T-helper 1 cell (primary cell): ENCODE measurements around the gene THSD4.
"Not testable (repeated sequence)": the region's sequence is repeated elsewhere in the genome, so short reads cannot be mapped to it uniquely, and the experiment has no call there.

ENCODE experiments used
- DNase-seq, 5 donors: peaks; one replicate each; pipeline ENCODE4 v3.0.0-alpha.2; 2012 to 2020

The THSD4 gene

DNA sequence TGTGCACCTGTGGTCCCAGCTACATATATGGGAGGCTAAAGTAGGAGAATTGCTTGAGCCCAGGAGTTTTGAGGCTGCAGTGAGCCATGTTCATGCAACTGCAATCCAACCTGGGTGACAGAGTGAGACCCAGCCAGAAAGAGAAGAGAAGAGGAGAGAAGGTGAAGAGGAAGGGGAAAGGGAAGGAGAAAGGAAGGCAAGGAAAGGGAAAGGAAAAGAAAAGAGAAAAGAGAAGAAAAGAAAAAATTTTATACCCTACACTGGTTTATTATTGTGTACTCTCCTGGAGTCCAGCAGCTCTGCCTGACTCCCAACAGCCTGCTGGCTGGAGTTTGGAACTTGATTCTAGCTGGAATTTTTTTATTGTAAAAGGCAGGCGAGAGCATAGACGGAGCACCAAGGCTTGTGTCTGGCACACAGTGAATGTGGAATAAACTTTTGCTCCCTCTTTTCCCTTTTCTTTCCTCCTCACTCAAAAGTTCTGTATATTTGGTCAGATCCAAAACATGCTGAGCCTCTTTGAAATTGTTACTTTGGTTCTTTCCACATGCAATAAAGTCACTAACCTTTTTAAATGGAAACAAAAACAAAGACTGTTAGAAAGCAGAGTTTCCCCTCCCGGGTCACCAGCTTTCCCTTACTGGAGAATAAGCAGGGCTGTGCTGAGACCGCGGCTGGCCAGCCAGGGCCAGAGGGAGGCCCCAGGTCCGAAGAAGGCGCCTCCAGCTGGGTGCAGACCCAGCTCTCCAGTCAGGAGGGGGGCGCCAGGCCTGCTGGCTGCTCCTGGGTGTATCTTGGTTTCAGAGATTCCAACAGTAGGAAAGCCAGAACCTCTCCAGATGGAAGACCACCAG, 9.9 kb downstream of the THSD4 start:
- DNase-seq = no peak

DNA sequence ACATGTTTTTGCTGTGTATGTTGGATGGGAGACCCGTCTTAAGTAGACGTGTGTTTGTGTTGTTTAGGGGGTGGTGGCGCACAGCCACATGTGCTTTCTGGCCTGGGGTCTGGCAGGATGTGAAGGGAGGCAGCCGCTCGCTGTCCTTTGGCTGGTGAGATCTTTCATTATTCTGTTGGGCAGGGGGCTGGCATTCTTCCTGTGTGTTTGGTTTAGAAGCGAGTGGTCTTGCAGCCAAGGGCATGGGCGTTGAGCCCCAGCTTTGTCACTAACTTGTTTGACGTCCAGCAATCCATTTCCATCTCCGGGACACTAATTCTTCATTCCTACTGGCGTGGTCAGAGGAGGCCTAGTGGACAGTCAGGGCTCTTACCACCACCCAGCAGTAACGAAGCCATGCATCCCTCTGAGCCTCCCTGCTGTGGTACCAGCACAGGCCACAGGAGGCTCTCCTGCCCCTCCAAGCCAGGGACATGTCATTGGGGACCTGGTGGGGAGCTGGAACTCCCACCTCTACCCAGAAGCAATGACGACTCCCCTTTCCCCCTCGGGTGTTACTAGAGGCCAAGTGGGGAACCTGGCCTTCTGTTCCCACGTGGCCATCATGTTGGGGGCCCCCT, 10.7 kb downstream of the THSD4 start:
- DNase-seq = no peak

DNA sequence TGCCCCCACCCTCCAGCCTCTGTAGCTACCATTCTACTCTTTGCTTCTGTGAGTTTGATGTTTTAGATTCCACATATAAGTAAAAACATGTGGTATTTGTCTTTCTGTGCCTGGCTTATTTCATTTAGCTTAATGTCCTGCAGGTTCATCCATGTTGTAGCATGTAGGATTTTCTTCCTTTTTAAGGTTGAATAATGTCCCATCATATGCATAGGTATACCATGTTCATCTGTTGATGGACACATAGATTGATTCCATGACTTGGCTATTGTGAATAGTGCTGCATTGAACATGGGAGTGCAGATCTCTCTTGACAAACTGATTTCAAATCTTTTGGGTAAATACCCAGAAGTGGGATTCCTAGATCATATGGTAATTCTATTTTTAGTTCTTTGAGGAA, 11.8 kb downstream of the THSD4 start:
- no peak for DNase-seq

- not testable (repeated sequence) for DNase-seq
Observed at GRCh38 chr15:71128159-71128558, 12.9 kb downstream of the THSD4 start.

DNA sequence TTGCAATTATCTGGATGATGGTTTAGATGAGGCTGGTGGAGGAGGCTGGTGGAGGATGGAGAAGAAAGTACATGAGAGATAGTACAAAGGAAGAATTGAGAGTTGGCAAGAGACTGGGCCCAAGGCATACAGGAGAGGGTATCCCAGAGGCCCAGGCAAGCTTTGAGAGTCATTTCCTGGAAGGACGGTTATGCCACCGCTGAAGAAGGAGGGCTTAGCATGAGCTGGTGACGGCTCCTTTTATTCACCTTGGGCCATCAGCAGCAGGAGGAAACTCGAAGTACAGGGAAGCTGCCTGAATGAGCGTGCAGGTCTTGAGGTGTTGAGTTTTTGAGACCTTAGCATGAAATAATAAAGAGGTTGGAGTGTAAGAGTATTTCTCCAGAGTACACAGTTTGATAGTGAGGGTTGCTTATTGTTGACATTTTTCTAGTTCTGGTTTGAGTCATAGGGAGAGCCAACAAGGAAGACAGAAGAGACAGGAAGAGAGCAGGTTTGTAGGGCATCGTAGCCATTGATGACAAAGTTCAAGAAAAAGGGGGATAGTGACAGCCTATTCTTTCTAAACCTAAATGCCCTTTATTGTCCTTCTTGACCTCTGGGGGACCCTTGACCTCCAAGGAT, 13.8 kb downstream of the THSD4 start:
- DNase-seq = no peak

- DNase-seq = no peak
Observed at GRCh38 chr15:71129669-71130068, 14.4 kb downstream of the THSD4 start.

DNA sequence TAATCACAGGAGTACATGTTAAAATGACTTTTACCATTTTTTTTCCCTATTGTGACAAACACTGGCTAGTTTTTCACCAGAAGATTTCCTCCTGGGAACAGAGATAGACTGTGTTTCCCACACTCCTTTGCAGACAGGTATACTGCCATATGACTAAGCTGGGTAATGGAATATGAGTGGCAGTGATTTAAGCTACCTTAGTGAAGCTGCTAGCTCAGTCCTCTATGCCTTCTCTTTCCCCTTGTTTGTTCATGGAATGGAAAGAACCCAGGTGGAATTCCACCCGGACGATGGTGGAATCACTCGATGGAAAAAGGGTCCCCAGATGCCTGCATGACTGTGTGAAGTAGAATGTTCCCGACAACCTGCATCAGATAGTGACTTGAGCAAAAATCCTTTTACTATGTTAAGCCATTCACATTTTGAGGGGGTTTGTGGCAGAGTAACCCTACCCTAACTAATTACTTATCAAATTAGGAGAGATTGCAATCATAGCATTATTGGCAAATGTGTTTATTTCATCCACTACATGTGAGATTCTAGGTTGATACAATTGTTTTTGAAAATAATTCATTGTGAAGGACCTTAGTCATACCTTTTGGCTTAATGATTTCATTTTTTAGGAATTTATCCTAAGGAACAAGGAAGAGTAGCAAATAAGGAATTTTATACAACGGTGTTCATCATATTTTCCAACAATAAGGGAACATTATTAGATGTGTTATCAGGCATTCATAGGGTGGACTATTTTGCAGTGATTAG, 16.5 kb downstream of the THSD4 start:
- no peak for DNase-seq

GRCh38 chr15:71133747-71134472, 18.6 kb downstream of the THSD4 start:
- no peak for DNase-seq

GRCh38 chr15:71136159-71136783, 21.0 kb downstream of the THSD4 start:
- no peak for DNase-seq

- no peak for DNase-seq
Observed at GRCh38 chr15:71136793-71137518, 21.7 kb downstream of the THSD4 start.

DNA sequence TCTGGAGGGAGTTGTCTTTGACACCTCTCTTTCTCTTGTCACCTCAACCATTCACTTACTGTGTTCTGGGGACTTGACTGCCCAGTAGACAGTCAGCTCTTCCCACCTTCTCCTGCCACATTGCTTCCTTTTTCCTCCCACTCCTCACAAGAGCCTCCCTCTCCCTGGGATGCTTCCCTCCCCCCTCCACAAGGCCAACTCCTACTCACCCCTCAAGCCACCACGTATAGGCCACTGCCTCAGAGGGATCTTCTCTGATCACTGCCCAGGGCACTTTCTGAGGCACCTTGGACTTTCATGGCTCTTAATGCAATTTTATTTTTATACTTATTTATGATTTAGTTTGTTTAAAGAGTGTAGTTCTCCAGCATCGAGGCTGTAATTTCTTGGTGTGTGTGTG, 23.2 kb downstream of the THSD4 start:
- no peak for DNase-seq

DNA sequence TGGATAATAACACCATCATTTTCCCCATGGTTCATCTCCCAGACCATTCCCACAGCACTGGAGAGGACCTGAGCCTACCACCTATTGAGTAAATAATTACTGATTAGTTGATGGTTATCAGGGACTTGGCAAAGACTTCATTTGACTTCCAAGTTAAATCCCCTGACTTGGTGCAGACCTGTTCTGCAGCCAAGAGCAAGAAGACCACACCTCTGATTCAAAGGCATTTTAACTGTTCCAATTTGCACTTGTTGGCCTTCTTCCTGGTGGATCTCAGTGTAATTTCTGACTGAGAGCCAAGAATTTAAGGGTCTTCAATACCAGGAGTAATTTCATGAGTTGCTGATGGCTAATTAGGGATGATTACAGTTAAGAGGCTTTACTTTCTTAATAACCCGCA, 24.0 kb downstream of the THSD4 start:
- no peak for DNase-seq

DNA sequence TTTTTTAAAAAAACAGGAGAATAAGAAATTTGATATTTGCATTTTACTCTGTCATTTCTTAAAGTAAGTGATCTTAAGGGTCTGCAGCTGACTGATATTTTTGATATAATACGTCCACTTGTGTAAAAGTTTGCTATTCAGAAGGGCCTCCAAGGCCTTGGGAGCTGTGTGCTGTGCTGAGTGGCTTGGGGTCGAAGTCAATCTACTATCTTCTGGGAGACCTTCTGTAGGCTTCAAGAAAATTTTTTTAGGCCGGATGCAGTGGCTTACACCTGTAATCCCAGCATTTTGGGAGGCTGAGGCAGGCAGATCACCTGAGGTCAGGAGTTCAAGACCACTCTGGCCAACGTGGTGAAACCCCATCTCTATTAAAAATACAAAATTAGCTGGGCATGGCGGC, 26.3 kb downstream of the THSD4 start:
- no peak for DNase-seq

DNA sequence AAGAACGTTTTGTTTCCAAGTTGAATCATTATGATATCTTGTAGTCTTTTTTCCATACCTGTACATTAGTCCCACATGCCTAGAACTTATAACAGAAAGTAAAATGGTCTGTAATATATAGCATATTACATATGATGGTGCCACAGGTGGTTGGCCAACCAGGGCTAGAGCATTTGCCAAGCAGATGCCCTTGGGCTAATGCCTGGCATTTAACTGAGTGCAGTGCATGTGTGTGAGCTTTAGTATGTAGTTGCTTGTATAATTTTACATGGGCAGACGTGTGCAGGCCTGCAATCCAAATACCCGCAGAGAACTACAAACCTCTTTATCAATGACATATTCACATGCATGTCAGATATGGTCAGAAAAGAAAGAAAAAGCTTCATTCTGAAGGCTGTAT, 27.5 kb downstream of the THSD4 start:
- no peak for DNase-seq

DNA sequence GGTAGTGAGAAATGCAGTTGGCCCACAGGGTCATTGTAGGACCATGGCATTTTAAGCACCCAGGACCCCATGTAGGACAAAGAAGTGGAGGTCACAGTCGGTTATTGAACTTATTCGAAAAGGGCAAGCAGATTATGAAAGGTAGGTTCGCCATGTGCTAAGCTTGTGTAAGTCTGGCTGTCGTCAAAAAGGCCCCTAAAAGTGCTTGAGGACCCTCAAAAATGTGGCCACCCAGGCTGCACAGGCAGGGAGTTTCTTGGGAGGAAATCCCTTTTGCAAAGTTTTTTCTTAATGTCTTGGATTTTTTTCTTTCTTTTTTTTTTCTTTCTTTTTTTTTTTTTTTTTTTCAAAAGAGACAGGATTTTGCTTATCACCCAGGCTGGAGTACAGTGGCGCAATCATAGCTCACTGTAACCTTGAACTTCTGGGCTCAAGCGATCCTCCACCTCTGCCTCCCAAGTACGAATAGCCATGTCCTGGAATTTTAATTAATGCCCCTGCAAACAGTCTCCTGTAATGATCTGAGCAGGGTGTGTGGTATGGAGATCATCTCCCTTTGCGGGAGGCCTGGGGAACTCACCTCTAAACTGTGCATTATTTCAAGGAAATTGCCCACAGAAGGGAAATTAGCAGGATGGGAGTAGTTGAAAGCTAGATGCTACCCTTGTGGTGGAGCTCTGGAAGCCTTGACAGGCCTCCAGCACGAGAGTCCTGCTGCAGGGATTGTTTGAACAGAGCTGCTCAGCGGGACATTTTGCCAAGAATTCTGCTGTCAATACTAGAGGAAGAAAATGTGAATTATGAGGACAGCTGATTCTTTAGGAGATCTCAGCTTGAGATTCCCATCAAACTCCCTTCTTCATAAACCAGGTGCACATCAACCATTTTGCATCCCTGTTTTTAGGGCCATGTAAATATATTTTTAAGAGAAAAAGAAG, 28.4 kb downstream of the THSD4 start:
- no peak for DNase-seq

DNA sequence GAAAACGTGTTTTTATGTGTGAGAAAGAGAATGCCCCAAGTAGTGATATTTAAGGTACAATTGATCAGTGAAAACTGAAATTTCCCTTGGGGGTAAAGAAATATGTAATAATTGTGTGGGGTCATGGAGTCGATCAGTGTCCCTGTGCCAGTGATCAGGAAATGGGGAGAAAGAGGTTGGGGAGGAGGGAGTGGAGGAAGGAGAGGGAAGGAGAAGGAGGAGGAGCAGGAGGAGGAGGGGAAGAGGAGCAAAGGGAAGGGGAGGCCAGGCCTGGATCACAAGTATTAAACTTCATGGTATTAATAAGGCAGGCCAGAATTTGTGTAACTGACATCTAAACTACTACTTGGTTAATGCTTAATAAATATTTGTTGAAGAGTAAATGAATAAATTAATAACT, 30.4 kb downstream of the THSD4 start:
- no peak for DNase-seq

GRCh38 chr15:71146580-71146982, 31.3 kb downstream of the THSD4 start:
- DNase-seq = no peak

DNA sequence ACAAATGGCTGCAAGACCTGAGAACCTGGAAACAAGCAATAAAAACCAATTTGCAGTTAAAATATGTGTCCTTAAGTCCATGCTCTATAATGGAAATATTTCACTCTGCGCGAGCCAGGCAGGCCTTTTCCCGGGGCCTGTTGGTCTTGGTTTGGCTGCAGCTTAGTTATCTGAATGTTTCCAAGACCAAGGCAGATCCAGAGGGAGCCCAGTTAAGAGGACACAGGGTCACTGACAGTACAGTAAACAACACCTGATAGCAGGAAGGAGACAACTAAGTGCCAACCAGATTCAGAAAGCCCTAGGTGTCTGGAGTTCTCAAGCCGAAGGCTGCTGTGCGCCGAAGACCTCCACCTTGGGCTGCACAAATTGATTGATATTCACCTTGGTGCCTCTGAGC, 32.8 kb downstream of the THSD4 start:
- DNase-seq = no peak

- DNase-seq = no peak
Observed at GRCh38 chr15:71149646-71150557, 34.6 kb downstream of the THSD4 start.
